K562 (cell line): ENCODE measurements around the gene SULT1A2. TPM values are rescaled to one million over a fixed set of nuclear protein-coding genes. Genes with fewer than 3 reads are reported as not detected.

Experiments
- ATAC-seq: fragments of 200-7000 bp; cut with Tn5 transposase; 3 replicates; pipeline ENCODE4 v1.9.1; 2020; ENCODE audit warnings: moderate library complexity
- BruUV-seq: library from RNA; stranded (reverse); fragments of 400-500 nt; replicated peaks from 2 replicates; lab custom pipeline; 2021; lab: Mats Ljungman, UMichigan
- CTCF ChIA-PET: fragments of 300-600 bp; formaldehyde crosslinking; extraction: SDS; loops from one replicate; lab custom pipeline; 2021; ENCODE audit warnings: low intra/inter-chr PET ratio; lab: Yijun Ruan, JAX
- POLR2A ChIA-PET: fragments of 300-600, 350-650 bp; sonication (Branson Sonifier 250); formaldehyde crosslinking; extraction: SDS; loops from one replicate; lab custom pipeline; 2021; ENCODE audit warnings: antibody characterized with exemption, inconsistent platforms; lab: Yijun Ruan, JAX
- DNase-seq, 4 experiments: peaks; one replicate each; pipeline versions ENCODE4 v3.0.0 to v3.0.0-alpha.2; 2011 to 2018; ENCODE audit warnings: low spot score in 3 of 4, mixed read lengths in 3 of 4; ENCODE audit errors: extremely low read depth in 1 of 4
- FAIRE-seq: peaks from 2 replicates; lab custom pipeline; 2011; peaks lifted over from hg19 to GRCh38; lab: Jason Lieb, UNC
- H2AFZ ChIP-seq: 2 replicates; pipeline ENCODE4 v1.6.0; 2011; ENCODE audit warnings: low read depth, low read length, control low read depth, inconsistent platforms
- H3K27ac ChIP-seq: fragments of 200-600 bp; 3 replicates; pipeline ENCODE4 v1.8.0; 2011; ENCODE audit warnings: low read depth, mild to moderate bottlenecking, control low read depth, inconsistent platforms, low read length, moderate library complexity, mixed read lengths; ENCODE audit errors: extremely low read depth
- H3K27me3 ChIP-seq, 2 experiments: fragments of 300-600 bp in 1 of 2; 2 replicates in 1 of 2; 3 replicates in 1 of 2; pipeline versions ENCODE4 v1.6.0 to v1.8.0; 2011; ENCODE audit warnings: inconsistent platforms in 2 of 2, low read length in 2 of 2, mild to moderate bottlenecking in 1 of 2, mixed read lengths in 1 of 2, moderate library complexity in 1 of 2; ENCODE audit not compliant: control insufficient read depth in 2 of 2, insufficient read depth in 2 of 2
- H3K36me3 ChIP-seq: fragments of 300-600 bp; 3 replicates; pipeline ENCODE4 v1.8.0; 2011; ENCODE audit warnings: mild to moderate bottlenecking, low read length, inconsistent platforms; ENCODE audit not compliant: control insufficient read depth, insufficient read depth
- H3K4me1 ChIP-seq, 2 experiments: fragments of 200-600 bp in 1 of 2; replicated peaks in 1 of 2; 2 replicates in 1 of 2; 3 replicates in 1 of 2; pipeline versions ENCODE4 v1.5.1 to v1.8.0; 2011; ENCODE audit warnings: inconsistent platforms in 2 of 2, low read length in 2 of 2, mild to moderate bottlenecking in 1 of 2, mixed read lengths in 1 of 2, moderate library complexity in 1 of 2; ENCODE audit not compliant: control insufficient read depth in 2 of 2, insufficient read depth in 2 of 2
- H3K4me2 ChIP-seq: 2 replicates; pipeline ENCODE4 v1.6.1; 2011; ENCODE audit warnings: low read length, control low read depth, inconsistent platforms, mixed read lengths; ENCODE audit not compliant: insufficient read depth
- H3K4me3 ChIP-seq: fragments of 200-600 bp; sonication (generic), shearing (Covaris generic); 2 replicates; pipeline ENCODE4 v1.5.1; 2016; ENCODE audit warnings: control low read depth, inconsistent platforms
- H3K79me2 ChIP-seq: fragments of 200-600 bp; 3 replicates; pipeline ENCODE4 v1.8.0; 2011; ENCODE audit warnings: low read length, inconsistent platforms; ENCODE audit not compliant: control insufficient read depth, insufficient read depth
- H3K9ac ChIP-seq, 2 experiments: 2 replicates each; pipeline versions ENCODE4 v1.6.0 to v1.6.1; 2011; ENCODE audit warnings: low read depth in 2 of 2, low read length in 2 of 2, control low read depth in 1 of 2, inconsistent platforms in 1 of 2, mild to moderate bottlenecking in 1 of 2, mixed read lengths in 1 of 2; ENCODE audit not compliant: insufficient read depth in 1 of 2
- H3K9me1 ChIP-seq: one replicate; pipeline ENCODE4 v1.6.0; 2011; ENCODE audit warnings: inconsistent platforms, mild to moderate bottlenecking, low read length, moderate library complexity; ENCODE audit not compliant: control insufficient read depth, insufficient read depth
- H3K9me3 ChIP-seq: replicated peaks from 2 replicates; pipeline ENCODE4 v1.5.1; 2011; ENCODE audit warnings: low read depth, low read length, inconsistent platforms; ENCODE audit not compliant: control insufficient read depth, insufficient read depth
- H4K20me1 ChIP-seq: replicated peaks from 2 replicates; pipeline ENCODE4 v1.6.1; 2011; ENCODE audit warnings: low read length, inconsistent platforms, mixed read lengths; ENCODE audit not compliant: control insufficient read depth, insufficient read depth
- ARID3B ChIP-seq: fragments of 250-450 bp; sonication (Bioruptor Pico); IDR thresholded peaks from 2 replicates; pipeline ENCODE4 v1.4.0; 2020; ENCODE audit warnings: borderline replicate concordance
- BCOR ChIP-seq: fragments of 450-650 bp; IDR thresholded peaks from 2 replicates; pipeline ENCODE4 v1.6.1; 2016
- CEBPZ ChIP-seq: fragments of 150-350 bp; IDR thresholded peaks from 2 replicates; pipeline ENCODE4 v1.6.1; 2014; ENCODE audit warnings: low read depth, mild to moderate bottlenecking, low read length, borderline replicate concordance
- CTBP1 ChIP-seq: fragments of 450-650 bp; IDR thresholded peaks from 2 replicates; pipeline ENCODE4 v1.6.1; 2016; ENCODE audit warnings: borderline replicate concordance
- DDX20 ChIP-seq: fragments of 450-650 bp; IDR thresholded peaks from 2 replicates; pipeline ENCODE4 v1.6.1; 2016; ENCODE audit warnings: missing genetic modification characterization, low read depth, mild to moderate bottlenecking, missing compliant biosample characterization, moderate library complexity
- HMGN3 ChIP-seq: IDR thresholded peaks from 2 replicates; pipeline ENCODE4 v1.6.1; 2011; ENCODE audit warnings: borderline replicate concordance, low read depth, mild to moderate bottlenecking, mixed read lengths, low read length; ENCODE audit not compliant: insufficient read length; ENCODE audit errors: extremely low read depth
- IRF1 ChIP-seq: sonication (generic); formaldehyde crosslinking; IDR thresholded peaks from 2 replicates; pipeline ENCODE4 v1.8.0; 2022; ENCODE audit warnings: missing genetic modification reagents, mild to moderate bottlenecking, borderline replicate concordance
- NCOR1 ChIP-seq: fragments of 450-650 bp; IDR thresholded peaks from 2 replicates; pipeline ENCODE4 v1.6.1; 2016; ENCODE audit warnings: mild to moderate bottlenecking, moderate library complexity
- PBX2 ChIP-seq, 2 experiments: IDR thresholded peaks in 1 of 2; conservative IDR thresholded peaks in 1 of 2; 2 replicates each; pipeline ENCODE4 v1.6.1; 2016; ENCODE audit warnings: low read depth in 2 of 2, mild to moderate bottlenecking in 1 of 2, missing compliant biosample characterization in 1 of 2, missing genetic modification characterization in 1 of 2, moderate library complexity in 1 of 2
- RBBP5 ChIP-seq: fragments of 200-600 bp; sonication (generic); IDR thresholded peaks from 2 replicates; pipeline ENCODE4 v1.6.1; 2012; ENCODE audit warnings: borderline replicate concordance, mild to moderate bottlenecking, low read length, control low read depth, inconsistent platforms; ENCODE audit not compliant: insufficient read depth, poor library complexity, severe bottlenecking
- ZEB2 ChIP-seq: fragments of 450-650 bp; IDR thresholded peaks from 2 replicates; pipeline ENCODE4 v1.6.1; 2016
- WGBS: fragments of 100-300 bp; shearing (Covaris generic); methylation state at CpG from one replicate; pipeline ENCODE4 v1.1.6; 2016; ENCODE audit warnings: low coverage, mixed read lengths; ENCODE audit not compliant: insufficient coverage; ENCODE audit errors: missing lambda C conversion rate; 5-methylcytosine and 5-hydroxymethylcytosine counted together
- in situ Hi-C: fragments of 300-500 bp; cut with MboI; formaldehyde crosslinking; loops from 4 replicates; pipeline ENCODE4 v1.15.0; 2018; ENCODE audit warnings: inconsistent platforms, mixed read lengths
- intact Hi-C: fragments of 100-400 bp; cut with micrococcal nuclease; formaldehyde crosslinking; loops from 2 replicates; pipeline ENCODE4 v1.14.2; 2022
- polyA plus RNA-seq, 8 experiments: library from polyadenylated mRNA; depleted of rRNA in 4 of 8; stranded (reverse) in 5 of 8; unstranded in 3 of 8; fragments of >200 nt; fragmentation: Nextera tagmentation in 2 of 8; fragmentation: Illumina TruSeq in 1 of 8; extraction: Ambion mirVana in 2 of 8; extraction: Trizol in 1 of 8; gene quantifications; 2 replicates each; pipeline versions ENCODE4 v1.2.1 to v1.2.3, GENCODE V29; 2011 to 2014; ENCODE audit warnings: inconsistent platforms in 1 of 8, missing spikeins in 1 of 8
- total RNA-seq, 7 experiments: library from RNA; depleted of rRNA in 6 of 7; stranded (reverse); fragments of >200 nt in 6 of 7; fragmentation: Illumina TruSeq in 2 of 7; extraction: Trizol in 2 of 7; gene quantifications; 2 replicates each; pipeline versions ENCODE4 v1.2.1 to v1.2.3, GENCODE V29; 2011 to 2021; ENCODE audit warnings: low replicate concordance in 1 of 7

The SULT1A2 gene
- total and polyA plus RNA-seq, 9 of the 15 experiments (the other 6 are each of a cell fraction or from before 2014, with no cell fraction given), result 0.73 to 3.2 (median 1.7) TPM

GRCh38 chr16:28558456-28558855 is 38.4 kb downstream of the SULT1A2 start:
- POLR2A ChIA-PET, result no interaction called here
- H3K4me1 ChIP-seq, result peaks cover under 1 to 16% of the 10 kb centered on the region in 2 experiments; a peak in 4 of 5 replicates
- intact Hi-C loops, result no loop called here
- no peaks in the 10 kb centered on the region for H3K9me3 ChIP-seq
- H3K9ac ChIP-seq, result no peak overlapping the region
- H3K4me3 ChIP-seq, result no peak overlapping the region
- WGBS, result 88% methylated on average over 3 of the region's 3 CpGs
- H3K27me3 ChIP-seq, result no peaks in the 10 kb centered on the region
- no peaks in the 10 kb centered on the region for H4K20me1 ChIP-seq
- ATAC-seq, result no peak
- no peak overlapping the region for H3K4me2 ChIP-seq
- in situ Hi-C loops, result no loop called here
- FAIRE-seq, result no peak
- H3K79me2 ChIP-seq, result peaks cover 9% of the 10 kb centered on the region
- CTCF ChIA-PET, result no interaction called here
- no peak overlapping the region for H2AFZ ChIP-seq
- no peaks in the 10 kb centered on the region for H3K9me1 ChIP-seq
- no peak overlapping the region for H3K27ac ChIP-seq
- BruUV-seq, result no TSS peak
- no peak for DNase-seq
- peaks cover 28% of the 10 kb centered on the region; the same call in 1 of the 3 replicates for H3K36me3 ChIP-seq
- TF ChIP-seq HMGN3, result no peak
- TF ChIP-seq BCOR, result no peak
- no peak for TF ChIP-seq DDX20 (tag)
- no peak for TF ChIP-seq CTBP1
- no peak for TF ChIP-seq ARID3B
- TF ChIP-seq ZEB2, result no peak
- no peak for TF ChIP-seq NCOR1
- no peak for TF ChIP-seq CEBPZ
- TF ChIP-seq IRF1 (CRISPR knock-in tag), result no peak
- TF ChIP-seq PBX2 (CRISPR knock-in tag; IDR thresholded peaks at IDR 0.05; ENCODE audit: low read depth), result no peak
- no peak for TF ChIP-seq PBX2 (tag; conservative IDR thresholded peaks at IDR 0.05; ENCODE audit: low read depth)
- no peak for TF ChIP-seq RBBP5
